ENCODE data around the gene LTB.

LTB gene

GRCh38 chr6:31543639-31544038 lies 38.6 kb downstream of the LTB start:
- no peak for TF ChIP-seq SUZ12 (IDR thresholded peaks at IDR 0.05)
- TF ChIP-seq SP1 (IDR thresholded peaks at IDR 0.05): no peak
- no peak for TF ChIP-seq ARNT (IDR thresholded peaks at IDR 0.05)
- no peak for TF ChIP-seq LEF1 (IDR thresholded peaks at IDR 0.05; ENCODE audit: borderline replicate concordance)
- no peak for TF ChIP-seq CTBP1 (IDR thresholded peaks at IDR 0.05; ENCODE audit: borderline replicate concordance)
- no peak for TF ChIP-seq ZNF384 (IDR thresholded peaks at IDR 0.05)
- no peak for TF ChIP-seq BHLHE40 (IDR thresholded peaks at IDR 0.05; ENCODE audit: borderline replicate concordance)
- no peak for TF ChIP-seq L3MBTL2 (conservative IDR thresholded peaks at IDR 0.05)
- TF ChIP-seq FOXA1 (IDR thresholded peaks at IDR 0.05): no peak
- TF ChIP-seq ELF4 (IDR thresholded peaks at IDR 0.05): no peak
- no peak for TF ChIP-seq FOXK2 (IDR thresholded peaks at IDR 0.05)
- POLR2A ChIA-PET: interaction anchor here (1.3 to 8.1 kb wide), 6 partner anchors 15 to 109 kb away, joined by 3 to 114 read pairs (median 19); partner anchors contain the start of genes BAG6, MCCD1 and NCR3
- CTCF ChIA-PET: interaction anchor here (2.8 kb wide), 1 partner anchor 54 kb away, joined by 17 read pairs; no protein-coding TSS in a partner anchor
- no peak for DNase-seq (ENCODE audit: extremely low spot score)

- ChIA-PET POLR2A (interaction anchor here (0.8 to 8.1 kb wide), 38 partner anchors 9 to 636 kb away, joined by 3 to 114 read pairs (median 5); partner anchors contain the start of genes ABHD16A, BAG6, C6orf47 and DXO), CTCF (interaction anchor here (0.5 to 2.8 kb wide), 4 partner anchors 9 to 169 kb away, joined by 3 to 17 read pairs (median 4); no protein-coding TSS in a partner anchor)
- DNase-seq (ENCODE audit: extremely low spot score): peak; percentile 95
- no peak for TF ChIP-seq SUZ12 (IDR thresholded peaks at IDR 0.05)
- peak; percentile 84 for TF ChIP-seq L3MBTL2 (conservative IDR thresholded peaks at IDR 0.05)
- TF ChIP-seq SP1 (IDR thresholded peaks at IDR 0.05): no peak
- TF ChIP-seq FOXM1 (IDR thresholded peaks at IDR 0.05; ENCODE audit: borderline replicate concordance): no peak
- peak; percentile 97 for TF ChIP-seq ELF4 (IDR thresholded peaks at IDR 0.05)
- TF ChIP-seq HDGF (IDR thresholded peaks at IDR 0.05; ENCODE audit: borderline replicate concordance): no peak
- TF ChIP-seq NFRKB (IDR thresholded peaks at IDR 0.05): peak; percentile 99
Observed at GRCh38 chr6:31541658-31542521, 40.3 kb downstream of the LTB start, which contains the start of gene DDX39B. TSS of gene DDX39B (minus strand) at chr6:31542003. CDS start at chr6:31540532, 1,471 bp downstream.

GRCh38 chr6:31541059-31541657 lies 41.1 kb downstream of the LTB start:
- POLR2A ChIA-PET: interaction anchor here (0.8 to 8.1 kb wide), 30 partner anchors 9 to 636 kb away, joined by 3 to 114 read pairs (median 6); partner anchors contain the start of genes ABHD16A, BAG6, C6orf47 and DXO
- DNase-seq (ENCODE audit: extremely low spot score): peak; percentile 54
- TF ChIP-seq PKNOX1 (IDR thresholded peaks at IDR 0.05) (peak; percentile 60), ZNF384 (IDR thresholded peaks at IDR 0.05) (no peak)
- CTCF ChIA-PET: interaction anchor here (0.5 to 2.8 kb wide), 6 partner anchors 9 to 170 kb away, joined by 3 to 17 read pairs (median 4); no protein-coding TSS in a partner anchor

GRCh38 chr6:31540640-31541039 lies 41.6 kb downstream of the LTB start:
- POLR2A ChIA-PET: interaction anchor here (1.0 to 8.1 kb wide), 11 partner anchors 12 to 199 kb away, joined by 3 to 114 read pairs (median 13); partner anchors contain the start of genes C6orf47, MCCD1, MICB and MSH5
- TF ChIP-seq FOXM1 (IDR thresholded peaks at IDR 0.05; ENCODE audit: borderline replicate concordance) (no peak), L3MBTL2 (conservative IDR thresholded peaks at IDR 0.05) (no peak), PKNOX1 (IDR thresholded peaks at IDR 0.05) (no peak), BHLHE40 (IDR thresholded peaks at IDR 0.05; ENCODE audit: borderline replicate concordance) (no peak), SUZ12 (IDR thresholded peaks at IDR 0.05) (no peak), NFRKB (IDR thresholded peaks at IDR 0.05) (no peak), LEF1 (IDR thresholded peaks at IDR 0.05; ENCODE audit: borderline replicate concordance) (no peak), FOXA1 (IDR thresholded peaks at IDR 0.05) (no peak), SP1 (IDR thresholded peaks at IDR 0.05) (no peak), ARNT (IDR thresholded peaks at IDR 0.05) (no peak), FOXK2 (IDR thresholded peaks at IDR 0.05) (no peak), ZNF384 (IDR thresholded peaks at IDR 0.05) (no peak)
- CTCF ChIA-PET: interaction anchor here (0.5 to 1.2 kb wide), 3 partner anchors 9 to 58 kb away, joined by 3 to 4 read pairs (median 3); no protein-coding TSS in a partner anchor
- no peak for DNase-seq (ENCODE audit: extremely low spot score)

- POLR2A ChIA-PET: interaction anchor here (1.2 to 6.9 kb wide), 3 partner anchors 10 to 44 kb away, joined by 4 to 114 read pairs (median 4); partner anchors contain the start of gene MCCD1
- CTCF ChIA-PET: interaction anchor here (0.8 kb wide), 1 partner anchor 59 kb away, joined by 3 read pairs; no protein-coding TSS in a partner anchor
- TF ChIP-seq SUZ12 (IDR thresholded peaks at IDR 0.05) (no peak), FOXA1 (IDR thresholded peaks at IDR 0.05) (no peak), ELF4 (IDR thresholded peaks at IDR 0.05) (no peak)
- no peak for DNase-seq (ENCODE audit: extremely low spot score)
Observed at GRCh38 chr6:31538805-31539400, 43.3 kb downstream of the LTB start.

- ChIA-PET POLR2A (interaction anchor here (0.6 kb wide), 1 partner anchor 29 kb away, joined by 3 read pairs; no protein-coding TSS in a partner anchor), CTCF (no interaction called here)
- TF ChIP-seq NFRKB (IDR thresholded peaks at IDR 0.05) (no peak), BHLHE40 (IDR thresholded peaks at IDR 0.05; ENCODE audit: borderline replicate concordance) (no peak), HDGF (IDR thresholded peaks at IDR 0.05; ENCODE audit: borderline replicate concordance) (no peak), TARDBP (IDR thresholded peaks at IDR 0.05) (no peak), SUZ12 (IDR thresholded peaks at IDR 0.05) (no peak), LEF1 (IDR thresholded peaks at IDR 0.05; ENCODE audit: borderline replicate concordance) (no peak), FOXM1 (IDR thresholded peaks at IDR 0.05; ENCODE audit: borderline replicate concordance) (no peak), L3MBTL2 (conservative IDR thresholded peaks at IDR 0.05) (no peak), SP1 (IDR thresholded peaks at IDR 0.05) (no peak), ZNF384 (IDR thresholded peaks at IDR 0.05) (no peak), FOXA1 (IDR thresholded peaks at IDR 0.05) (no peak)
- DNase-seq (ENCODE audit: extremely low spot score): no peak
Observed at GRCh38 chr6:31535538-31536324, 46.5 kb downstream of the LTB start.
